Right lobe of liver (tissue), 6 donors: ENCODE results near the gene NCDN. TPM values are rescaled to one million over a fixed set of nuclear protein-coding genes. Genes with fewer than 3 reads are reported as not detected.

Experiments used
- ATAC-seq, 4 donors: fragments of 200-7000 bp; cut with Tn5 transposase; one replicate each; pipeline ENCODE4 v1.9.1; 2020; ENCODE audit warnings: mild to moderate bottlenecking in 4 of 4, moderate library complexity in 4 of 4
- DNase-seq, 3 donors: peaks; one replicate each; pipeline ENCODE4 v3.0.0-alpha.2; 2020
- H3K27ac ChIP-seq, 3 donors: fragments of 200-600 bp; one replicate each; pipeline ENCODE4 v1.8.0; 2022
- H3K27me3 ChIP-seq, 2 donors: fragments of 200-600 bp; one replicate each; pipeline ENCODE4 v1.8.0; 2022
- H3K36me3 ChIP-seq, 4 donors: fragments of 200-600 bp; sonication (generic) in 1 of 4; one replicate each; pipeline versions ENCODE4 v1.5.1 to v1.8.0; 2017 to 2022; ENCODE audit warnings: control low read depth in 1 of 4
- H3K4me1 ChIP-seq, 4 donors: fragments of 200-600 bp; sonication (generic) in 1 of 4; one replicate each; pipeline versions ENCODE4 v1.5.1 to v1.8.0; 2017 to 2022; ENCODE audit warnings: control low read depth in 1 of 4
- H3K4me3 ChIP-seq, 3 donors: fragments of 200-600 bp; one replicate each; pipeline ENCODE4 v1.8.0; 2022
- H3K9me3 ChIP-seq, 4 donors: fragments of 200-600 bp; sonication (generic) in 1 of 4; one replicate each; pipeline versions ENCODE4 v1.5.1 to v1.8.0; 2017 to 2022; ENCODE audit warnings: control low read depth in 1 of 4
- CTCF ChIP-seq, 4 donors: fragments of 200-600 bp in 3 of 4; fragments of 450-650 bp in 1 of 4; IDR thresholded peaks; one replicate each; pipeline versions ENCODE4 v1.5.1 to v1.8.0; 2016 to 2022; ENCODE audit warnings: antibody characterized with exemption in 4 of 4, mild to moderate bottlenecking in 2 of 4
- POLR2A ChIP-seq: fragments of 450-650 bp; IDR thresholded peaks from one replicate; pipeline ENCODE4 v1.6.1; 2017; ENCODE audit warnings: antibody characterized with exemption, mild to moderate bottlenecking
- WGBS: methylation state at CpG from one replicate; pipeline ENCODE4 v1.1.6; 2018; ENCODE audit warnings: low coverage, low lambda C conversion rate; ENCODE audit not compliant: insufficient coverage; ENCODE audit errors: missing lambda C conversion rate; 5-methylcytosine and 5-hydroxymethylcytosine counted together
- intact Hi-C, 2 donors: fragments of 100-400 bp; cut with DNase I; formaldehyde crosslinking; loops; one replicate each; pipeline versions ENCODE4 v1.11.2 to v1.14.1; 2022
- total RNA-seq, 6 experiments: library from RNA; depleted of rRNA in 2 of 6; stranded (reverse); fragments of >200 nt in 2 of 6; fragmentation: NEBNext Ultra II Directional in 3 of 6; extraction: Animal tissue kit (Norgen Biotek cat#: 25700) in 3 of 6; gene quantifications; one replicate each; pipeline versions ENCODE4 v1.1.0 to v1.2.4, GENCODE V29; 2016 to 2023
- donor health status: DM: no; HTN: yes; CAD: no.
- donor health status: DM: no; HTN: no; CAD: no.
- donor health status: DM: no; HTN: no; CAD: no.
- donor health status: DM: no; HTN: yes; CAD: no.
- donor health status: DM: no; HTN: yes; CAD: no.

Gene NCDN
- total RNA-seq, 6 experiments from 2014 or later, result 5.9 to 11.7 (median 7.3) TPM

- intact Hi-C loops, result no loop called here
- H3K27ac ChIP-seq, result no peak overlapping the region
- H3K27me3 ChIP-seq, result no peaks in the 10 kb centered on the region
- TF ChIP-seq POLR2A (no peak), CTCF (IDR thresholded peaks at IDR 0.05) (no peak)
- ATAC-seq (no peak), DNase-seq (no peak)
- no peak overlapping the region for H3K4me3 ChIP-seq
- H3K36me3 ChIP-seq, result peaks cover 0 to 22% (median under 1%) of the 10 kb centered on the region in 4 donors
- WGBS, result 84% methylated on average over 8 of the region's 8 CpGs
- H3K4me1 ChIP-seq, result no peaks in the 10 kb centered on the region
- no peaks in the 10 kb centered on the region for H3K9me3 ChIP-seq
Observed at GRCh38 chr1:35615440-35615839, 57.8 kb downstream of the NCDN start.

Other genes with a start within 250 kb of the NCDN start
- 10 to 100 TPM; 35.3 to 84.9 (median 54.3) TPM for gene KIAA0319L, start 396 bp upstream of the NCDN start, total RNA-seq
- under 1 TPM in 2 of 6 experiments, not detected in 4; 0.15 to 0.24 TPM for gene TFAP2E, start 15.5 kb downstream of the NCDN start, total RNA-seq
- gene PSMB2, start 83.7 kb downstream of the NCDN start, total RNA-seq, result 10 to 100 TPM; 41.7 to 54.6 (median 48.3) TPM
- 1 to 10 TPM; 2.2 to 4.2 (median 3.6) TPM for gene C1orf216, start 161.1 kb downstream of the NCDN start, total RNA-seq
- 1 to 10 TPM in 2 of 6 experiments, under 1 TPM in 4; 0.13 to 3.2 (median 0.31) TPM for gene CLSPN, start 212.2 kb downstream of the NCDN start, total RNA-seq